C4-2B (cell line): ENCODE measurements around the gene SP2.

Source experiments
- H3K27ac ChIP-seq: fragments of 450-650 bp; 2 replicates; pipeline ENCODE4 v1.5.1; 2017
- CTCF ChIP-seq: fragments of 450-650 bp; conservative IDR thresholded peaks from 2 replicates; pipeline ENCODE4 v1.5.1; 2017; ENCODE audit warnings: mild to moderate bottlenecking
- ZFX ChIP-seq: fragments of 450-650 bp; IDR thresholded peaks from 2 replicates; pipeline ENCODE4 v1.6.1; 2017

The SP2 gene

GRCh38 chr17:47851764-47852112 is 44.3 kb upstream of the SP2 start:
- TF ChIP-seq ZFX (no peak), CTCF (no peak)
- H3K27ac ChIP-seq = peak overlapping the region; percentile 82

GRCh38 chr17:47852113-47852949 is 43.7 kb upstream of the SP2 start:
- TF ChIP-seq CTCF (no peak), ZFX (no peak)
- H3K27ac ChIP-seq = no peak overlapping the region

- H3K27ac ChIP-seq = no peak overlapping the region
- TF ChIP-seq CTCF (no peak), ZFX (no peak)
These were observed 42.4 kb upstream of the SP2 start for GRCh38 chr17:47853616-47854015.

GRCh38 chr17:47855737-47856136 is 40.3 kb upstream of the SP2 start:
- no peak for TF ChIP-seq ZFX
- no peak for TF ChIP-seq CTCF
- no peak overlapping the region for H3K27ac ChIP-seq

GRCh38 chr17:47856830-47857229 is 39.2 kb upstream of the SP2 start:
- TF ChIP-seq ZFX = no peak
- no peak for TF ChIP-seq CTCF
- no peak overlapping the region for H3K27ac ChIP-seq

- no peak for TF ChIP-seq CTCF
- TF ChIP-seq ZFX = no peak
- no peak overlapping the region for H3K27ac ChIP-seq
These were observed 38.2 kb upstream of the SP2 start for GRCh38 chr17:47857551-47858455.

GRCh38 chr17:47860386-47860785 is 35.6 kb upstream of the SP2 start:
- no peak overlapping the region for H3K27ac ChIP-seq
- TF ChIP-seq CTCF (no peak), ZFX (no peak)
